GM23248 (cell line): ENCODE results near the gene IQGAP2. TPM values are rescaled to one million over a fixed set of nuclear protein-coding genes. Genes with fewer than 3 reads are reported as not detected.

Source experiments
- DNase-seq: peaks from one replicate; pipeline ENCODE4 v3.0.0-alpha.2; 2015
- H2AFZ ChIP-seq: fragments of 200-600 bp; sonication (generic); 2 replicates; pipeline ENCODE4 v1.6.1; 2016; ENCODE audit warnings: antibody characterized with exemption
- H3F3A ChIP-seq: fragments of 200-600 bp; sonication (generic); 2 replicates; pipeline ENCODE4 v1.6.1; 2016; ENCODE audit warnings: mild to moderate bottlenecking, antibody characterized with exemption, mixed run types; ENCODE audit not compliant: insufficient read depth
- H3K27ac ChIP-seq: fragments of 200-600 bp; sonication (generic); 2 replicates; pipeline ENCODE4 v1.5.1; 2016; ENCODE audit warnings: mild to moderate bottlenecking
- H3K27me3 ChIP-seq: fragments of 200-600 bp; sonication (generic); replicated peaks from 2 replicates; pipeline ENCODE4 v1.6.1; 2016; ENCODE audit warnings: mild to moderate bottlenecking; ENCODE audit not compliant: insufficient read depth
- H3K36me3 ChIP-seq: fragments of 200-600 bp; sonication (generic); 2 replicates; pipeline ENCODE4 v1.6.1; 2016; ENCODE audit warnings: low read depth, mild to moderate bottlenecking
- H3K4me1 ChIP-seq: fragments of 200-600 bp; sonication (generic); 2 replicates; pipeline ENCODE4 v1.6.1; 2016; ENCODE audit warnings: mild to moderate bottlenecking; ENCODE audit not compliant: insufficient read depth
- H3K4me2 ChIP-seq: fragments of 200-600 bp; sonication (generic); one replicate; pipeline ENCODE4 v1.6.1; 2016; ENCODE audit warnings: mild to moderate bottlenecking; ENCODE audit not compliant: unreplicated experiment
- H3K4me3 ChIP-seq: fragments of 200-600 bp; sonication (generic); 2 replicates; pipeline ENCODE4 v1.5.1; 2016; ENCODE audit warnings: mild to moderate bottlenecking
- H3K79me2 ChIP-seq: fragments of 200-600 bp; sonication (generic); 2 replicates; pipeline ENCODE4 v1.6.1; 2016; ENCODE audit warnings: mild to moderate bottlenecking; ENCODE audit not compliant: insufficient read depth
- H3K9ac ChIP-seq: fragments of 200-600 bp; sonication (generic); 2 replicates; pipeline ENCODE4 v1.6.1; 2016; ENCODE audit warnings: mild to moderate bottlenecking
- H3K9me2 ChIP-seq: fragments of 200-600 bp; sonication (generic); 2 replicates; pipeline ENCODE4 v1.6.1; 2016; ENCODE audit warnings: mixed run types, mild to moderate bottlenecking, moderate library complexity; ENCODE audit not compliant: insufficient read depth
- H3K9me3 ChIP-seq: fragments of 200-600 bp; sonication (generic); one replicate; pipeline ENCODE4 v1.6.1; 2017; ENCODE audit warnings: low read depth
- H4K20me1 ChIP-seq: fragments of 200-600 bp; sonication (generic); 2 replicates; pipeline ENCODE4 v1.6.0; 2016; ENCODE audit not compliant: insufficient read depth
- EZH2 ChIP-seq: fragments of 200-600 bp; sonication (generic); IDR thresholded peaks from 2 replicates; pipeline ENCODE4 v1.6.1; 2018; ENCODE audit warnings: antibody characterized with exemption, mild to moderate bottlenecking; ENCODE audit not compliant: insufficient read depth, poor library complexity, severe bottlenecking
- EZH2phosphoT487 ChIP-seq: fragments of 200-600 bp; sonication (generic); IDR thresholded peaks from 2 replicates; pipeline ENCODE4 v1.6.1; 2018; ENCODE audit warnings: antibody characterized with exemption, moderate library complexity, mild to moderate bottlenecking, low read depth; ENCODE audit not compliant: insufficient read depth
- WGBS, 2 experiments: methylation state at CpG; one replicate each; pipeline ENCODE4 v1.1.6; 2015 to 2017; ENCODE audit warnings: low lambda C conversion rate in 2 of 2, low coverage in 1 of 2; ENCODE audit errors: missing lambda C conversion rate in 2 of 2; 5-methylcytosine and 5-hydroxymethylcytosine counted together
- in situ Hi-C: fragments of 300-500 bp; cut with MboI; formaldehyde crosslinking; loops from 2 replicates; pipeline ENCODE4 v1.15.0; 2020
- polyA plus RNA-seq: library from polyadenylated mRNA; unstranded; fragments of >200 nt; fragmentation: Nextera tagmentation; extraction: Ambion mirVana; gene quantifications from 2 replicates; pipeline ENCODE4 v1.2.1, GENCODE V29; 2016
- total RNA-seq: library from RNA; depleted of rRNA; stranded (reverse); fragments of >200 nt; shearing (Covaris generic); gene quantifications from 2 replicates; pipeline ENCODE4 v1.2.3, GENCODE V29; 2014

Gene IQGAP2
- total and polyA plus RNA-seq, 2 experiments from 2014 or later = 0.11 TPM; not detected in 1

- H3K4me3 ChIP-seq = no peak overlapping the region
- no peaks in the 10 kb centered on the region for H3K9me3 ChIP-seq
- no peak overlapping the region for H3K27ac ChIP-seq
- in situ Hi-C loops = no loop called here
- H3K27me3 ChIP-seq = peaks cover 19% of the 10 kb centered on the region
- peaks cover 7% of the 10 kb centered on the region; the same call in 1 of the 2 replicates for H3K4me1 ChIP-seq
- 1 to 3% methylated on average over 6 of the region's 6 CpGs for WGBS, 2 experiments
- no peaks in the 10 kb centered on the region for H3K79me2 ChIP-seq
- H3K36me3 ChIP-seq = no peaks in the 10 kb centered on the region
- H2AFZ ChIP-seq = no peak overlapping the region
- no peak overlapping the region for H3K9ac ChIP-seq
- H4K20me1 ChIP-seq = no peaks in the 10 kb centered on the region
- peak; percentile 77 for DNase-seq
- peak overlapping the region; percentile 34 for H3K4me2 ChIP-seq
- H3K9me2 ChIP-seq = no peaks in the 10 kb centered on the region
- no peak for TF ChIP-seq EZH2
- no peak for TF ChIP-seq EZH2phosphoT487
- peaks cover 4% of the 10 kb centered on the region; the same call in 1 of the 2 replicates for H3F3A ChIP-seq
Measured at GRCh38 chr5:76521240-76521758, 118.2 kb downstream of the IQGAP2 start.

- H3K36me3 ChIP-seq = no peaks in the 10 kb centered on the region
- H3K4me1 ChIP-seq = peaks cover 7% of the 10 kb centered on the region; the same call in 1 of the 2 replicates
- H3K9me3 ChIP-seq = no peaks in the 10 kb centered on the region
- no peaks in the 10 kb centered on the region for H3K79me2 ChIP-seq
- TF ChIP-seq EZH2phosphoT487 = no peak
- no peak for TF ChIP-seq EZH2
- no peak overlapping the region for H3K4me2 ChIP-seq
- H3K4me3 ChIP-seq = no peak overlapping the region
- in situ Hi-C loops = no loop called here
- no peak overlapping the region for H2AFZ ChIP-seq
- no peaks in the 10 kb centered on the region for H4K20me1 ChIP-seq
- H3K27me3 ChIP-seq = peaks cover 12% of the 10 kb centered on the region
- H3K9me2 ChIP-seq = no peaks in the 10 kb centered on the region
- WGBS, 2 experiments = 54 to 63% methylated on average over 11 of the region's 11 CpGs
- no peak overlapping the region for H3K27ac ChIP-seq
- peaks cover 4% of the 10 kb centered on the region; the same call in 1 of the 2 replicates for H3F3A ChIP-seq
- DNase-seq = no peak
- no peak overlapping the region for H3K9ac ChIP-seq
Measured at GRCh38 chr5:76522103-76522935, 119.2 kb downstream of the IQGAP2 start.

- no peak for TF ChIP-seq EZH2
- TF ChIP-seq EZH2phosphoT487 = no peak
- H3K4me2 ChIP-seq = no peak overlapping the region
- H3K79me2 ChIP-seq = no peaks in the 10 kb centered on the region
- no peak for DNase-seq
- peaks cover 4% of the 10 kb centered on the region; the same call in 1 of the 2 replicates for H3F3A ChIP-seq
- H3K4me1 ChIP-seq = peaks cover 7% of the 10 kb centered on the region; the same call in 1 of the 2 replicates
- no peaks in the 10 kb centered on the region for H4K20me1 ChIP-seq
- no peak overlapping the region for H2AFZ ChIP-seq
- peaks cover 7% of the 10 kb centered on the region; the same call in 1 of the 2 replicates for H3K27me3 ChIP-seq
- H3K9ac ChIP-seq = no peak overlapping the region
- no peaks in the 10 kb centered on the region for H3K9me2 ChIP-seq
- H3K36me3 ChIP-seq = no peaks in the 10 kb centered on the region
- no peak overlapping the region for H3K4me3 ChIP-seq
- WGBS, 2 experiments = 57 to 62% methylated on average over 3 of the region's 3 CpGs
- H3K9me3 ChIP-seq = no peaks in the 10 kb centered on the region
- H3K27ac ChIP-seq = no peak overlapping the region
- in situ Hi-C loops = no loop called here
Measured at GRCh38 chr5:76524101-76524835, 121.2 kb downstream of the IQGAP2 start.

GRCh38 chr5:76524868-76525267, 121.8 kb downstream of the IQGAP2 start:
- in situ Hi-C loops = no loop called here
- WGBS, 2 experiments = 57 to 58% methylated on average over 2 of the region's 2 CpGs
- no peak for DNase-seq
- no peak for TF ChIP-seq EZH2
- no peak for TF ChIP-seq EZH2phosphoT487
- Histone ChIP-seq H3K27me3 (0 out of 2 replicates have a peak, but pooled peaks cover 3% of the 10 kb centered on the region), H3K36me3 (no peaks in the 10 kb centered on the region), H3K4me2 (no peak overlapping the region), H3K27ac (no peak overlapping the region), H3F3A (peaks cover 4% of the 10 kb centered on the region; the same call in 1 of the 2 replicates), H2AFZ (no peak overlapping the region), H3K4me3 (no peak overlapping the region), H3K9me3 (no peaks in the 10 kb centered on the region), H3K9me2 (no peaks in the 10 kb centered on the region), H4K20me1 (no peaks in the 10 kb centered on the region), H3K79me2 (no peaks in the 10 kb centered on the region), H3K9ac (no peak overlapping the region), H3K4me1 (peaks cover 7% of the 10 kb centered on the region; the same call in 1 of the 2 replicates)
